NCI-H2029 treated with DMSO at 0.1 percent for 48 hours (cell line): ENCODE measurements around the gene CYP27B1.
"Not testable (repeated sequence)": the region's sequence is repeated elsewhere in the genome, so short reads cannot be mapped to it uniquely, and the experiment has no call there.

Experiments used
- DNase-seq: peaks from one replicate; lab custom pipeline; 2025; lab: John Stamatoyannopoulos, UW

CYP27B1 gene

DNA sequence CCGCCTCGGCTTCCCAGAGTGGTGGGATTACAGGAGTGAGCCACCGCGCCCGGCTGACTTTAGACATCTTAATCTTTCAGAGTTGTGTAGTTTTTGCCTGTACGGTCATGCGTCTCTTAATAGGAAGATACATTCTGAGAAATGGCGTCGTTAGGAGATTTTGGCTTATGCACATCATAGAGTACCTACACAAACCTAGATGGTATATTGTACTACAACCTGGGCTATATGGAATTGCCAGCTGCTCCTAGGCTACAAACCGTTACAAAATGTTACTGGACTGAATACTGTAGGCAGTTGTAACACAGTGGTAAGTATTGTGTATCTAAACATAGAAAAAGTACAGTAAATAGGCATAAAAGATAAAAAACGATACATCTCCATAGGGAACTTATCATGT lies 17.0 kb upstream of the CYP27B1 start:
- DNase-seq: no peak

DNA sequence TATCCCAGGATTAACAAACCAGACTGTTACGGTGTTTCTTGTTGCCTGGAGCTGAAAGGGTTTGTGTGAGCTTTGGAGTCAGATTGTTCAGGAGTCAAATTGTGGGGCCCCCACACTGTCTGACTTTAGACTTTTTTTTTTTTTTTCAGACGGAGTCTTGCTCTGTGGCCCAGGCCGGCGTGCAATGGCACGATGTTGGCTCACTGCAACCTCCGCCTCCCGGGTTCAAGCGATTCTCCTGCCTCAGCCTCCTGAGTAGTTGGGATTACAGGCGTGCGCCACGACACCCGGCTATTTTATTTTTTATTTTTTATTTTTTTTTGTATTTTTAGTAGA lies 16.6 kb upstream of the CYP27B1 start:
- no peak for DNase-seq

DNA sequence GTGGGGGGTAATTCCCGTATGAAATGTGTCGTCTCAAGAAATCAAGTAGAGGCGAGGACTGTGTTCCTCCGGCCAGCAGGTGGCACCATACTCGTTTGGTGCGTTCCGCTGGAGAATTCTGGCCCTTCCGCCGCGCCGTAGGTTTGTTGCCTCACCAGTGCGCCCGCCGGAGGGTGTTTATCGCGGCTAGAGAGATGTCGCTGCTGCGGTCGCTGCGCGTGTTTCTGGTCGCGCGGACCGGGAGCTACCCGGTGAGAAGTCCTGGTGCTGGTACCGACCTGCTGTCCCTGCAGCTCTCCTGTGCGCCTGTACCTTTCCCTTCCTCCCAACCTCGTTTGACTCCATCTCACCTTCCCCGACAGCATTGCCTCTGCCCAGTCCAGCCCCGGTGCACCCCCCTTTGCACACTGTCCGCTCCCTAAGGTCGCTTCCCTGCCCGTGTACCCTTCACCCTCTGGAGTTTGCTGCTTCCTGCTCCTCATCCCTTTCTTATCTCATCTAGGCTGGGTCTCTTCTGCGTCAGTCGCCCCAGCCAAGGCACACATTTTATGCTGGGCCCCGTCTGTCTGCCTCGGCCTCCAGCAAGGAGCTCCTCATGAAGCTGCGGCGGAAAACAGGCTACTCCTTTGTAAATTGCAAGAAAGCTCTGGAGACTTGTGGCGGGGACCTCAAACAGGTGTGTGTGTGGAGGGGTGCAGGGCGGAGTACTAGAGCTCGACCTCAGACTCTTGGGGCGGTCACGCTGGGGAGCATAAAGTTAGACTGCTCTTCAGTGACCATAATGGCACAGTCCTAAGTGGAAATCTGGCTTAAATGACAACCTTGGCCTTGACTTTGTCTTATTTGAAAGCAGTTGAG lies 16.0 kb upstream of the CYP27B1 start, which contains the start of gene TSFM:
Gene TSFM (plus strand): TSS at position 180 of the 858 bp plus-strand sequence. CDS start 15 bp downstream, at position 195.
- peak; percentile 83 for DNase-seq

- DNase-seq: no peak
Measured at GRCh38 chr12:57782243-57782607, 15.3 kb upstream of the CYP27B1 start.

DNA sequence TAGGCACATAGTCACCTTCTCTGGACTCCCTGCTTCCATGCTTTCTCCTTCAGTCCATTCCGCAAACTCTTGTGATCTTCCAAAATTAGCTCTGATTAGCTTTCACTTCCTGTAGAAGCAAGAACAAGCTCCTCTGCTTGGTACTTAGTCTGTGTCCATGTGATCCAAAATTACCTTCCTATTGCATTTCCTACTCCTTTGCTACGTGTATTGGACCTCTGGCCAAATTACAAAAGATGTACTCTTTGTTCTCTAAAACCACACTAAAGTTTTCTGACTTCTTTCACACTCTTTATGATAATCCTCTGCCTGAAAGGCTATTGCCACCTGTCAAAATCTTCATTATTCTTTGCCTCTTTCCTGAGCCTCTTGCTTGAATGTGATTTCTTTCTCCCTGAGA lies 14.9 kb upstream of the CYP27B1 start:
- no peak for DNase-seq

- no peak for DNase-seq
Measured at GRCh38 chr12:57781244-57781643, 14.4 kb upstream of the CYP27B1 start.

- no peak for DNase-seq
Measured at GRCh38 chr12:57780284-57780897, 13.5 kb upstream of the CYP27B1 start.

DNA sequence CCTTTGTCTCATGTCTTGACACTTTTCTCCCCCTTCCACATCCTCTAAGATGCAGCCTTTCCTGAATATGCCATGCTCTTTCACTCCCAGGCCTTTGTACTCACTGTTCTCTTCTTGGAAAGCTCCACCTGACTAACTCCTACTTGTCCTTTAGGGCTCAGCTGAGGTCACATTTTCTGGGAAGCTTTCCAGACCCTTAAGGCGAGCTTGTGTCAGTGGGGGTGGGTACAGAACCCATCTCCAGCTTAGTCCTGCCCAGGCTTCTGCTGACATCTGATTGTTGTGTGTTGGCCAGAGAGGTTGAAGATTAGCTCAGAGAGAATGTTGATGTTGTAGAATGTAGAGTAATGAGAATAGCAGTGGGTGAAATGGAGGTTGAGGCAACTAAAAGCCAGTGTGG lies 12.9 kb upstream of the CYP27B1 start:
- no peak for DNase-seq

GRCh38 chr12:57777911-57778310 lies 11.0 kb upstream of the CYP27B1 start:
- no peak for DNase-seq

DNA sequence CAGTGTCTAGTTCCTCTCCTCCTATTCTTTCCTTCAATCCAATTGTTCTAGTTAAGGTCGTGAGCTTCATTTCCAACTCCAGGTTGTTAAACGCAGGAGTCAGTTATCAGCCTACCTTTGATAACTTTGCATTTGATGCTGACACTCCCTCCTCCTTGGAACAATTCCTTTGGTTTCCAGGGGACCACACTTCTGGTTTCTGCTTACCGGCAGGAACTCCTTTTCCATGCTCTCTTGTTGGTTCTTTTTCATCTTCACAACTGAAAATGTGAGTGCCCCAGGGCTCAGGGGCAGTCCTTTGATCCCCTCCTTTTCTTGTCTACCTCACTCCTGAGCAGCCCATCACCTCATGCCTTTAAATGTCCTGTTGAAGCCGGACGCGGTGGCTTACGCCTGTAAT lies 10.5 kb upstream of the CYP27B1 start:
- no peak for DNase-seq

GRCh38 chr12:57776247-57776587 lies 9.3 kb upstream of the CYP27B1 start:
- no peak for DNase-seq

- DNase-seq: no peak
Measured at GRCh38 chr12:57775563-57776246, 8.8 kb upstream of the CYP27B1 start.

GRCh38 chr12:57775044-57775443 lies 8.2 kb upstream of the CYP27B1 start:
- DNase-seq: no peak

DNA sequence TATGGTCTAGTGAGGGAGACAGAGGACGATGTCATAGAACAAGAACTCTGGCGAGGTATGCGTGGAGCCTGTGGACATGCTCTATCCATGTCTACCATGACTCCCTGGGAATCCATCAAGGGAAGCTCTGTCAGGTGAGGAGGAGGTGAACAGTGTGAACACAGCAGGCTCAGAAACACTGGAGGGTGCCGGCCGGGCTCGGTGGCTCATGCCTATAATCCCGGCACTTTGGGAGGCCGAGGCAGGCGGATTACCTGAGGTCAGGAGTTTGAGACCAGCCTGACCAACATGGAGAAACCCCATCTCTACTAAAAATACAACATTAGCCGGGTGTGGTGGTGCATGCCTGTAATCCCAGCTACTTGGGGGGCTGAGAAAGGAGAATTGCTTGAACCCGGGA lies 7.8 kb upstream of the CYP27B1 start:
- DNase-seq: not testable (repeated sequence)

DNA sequence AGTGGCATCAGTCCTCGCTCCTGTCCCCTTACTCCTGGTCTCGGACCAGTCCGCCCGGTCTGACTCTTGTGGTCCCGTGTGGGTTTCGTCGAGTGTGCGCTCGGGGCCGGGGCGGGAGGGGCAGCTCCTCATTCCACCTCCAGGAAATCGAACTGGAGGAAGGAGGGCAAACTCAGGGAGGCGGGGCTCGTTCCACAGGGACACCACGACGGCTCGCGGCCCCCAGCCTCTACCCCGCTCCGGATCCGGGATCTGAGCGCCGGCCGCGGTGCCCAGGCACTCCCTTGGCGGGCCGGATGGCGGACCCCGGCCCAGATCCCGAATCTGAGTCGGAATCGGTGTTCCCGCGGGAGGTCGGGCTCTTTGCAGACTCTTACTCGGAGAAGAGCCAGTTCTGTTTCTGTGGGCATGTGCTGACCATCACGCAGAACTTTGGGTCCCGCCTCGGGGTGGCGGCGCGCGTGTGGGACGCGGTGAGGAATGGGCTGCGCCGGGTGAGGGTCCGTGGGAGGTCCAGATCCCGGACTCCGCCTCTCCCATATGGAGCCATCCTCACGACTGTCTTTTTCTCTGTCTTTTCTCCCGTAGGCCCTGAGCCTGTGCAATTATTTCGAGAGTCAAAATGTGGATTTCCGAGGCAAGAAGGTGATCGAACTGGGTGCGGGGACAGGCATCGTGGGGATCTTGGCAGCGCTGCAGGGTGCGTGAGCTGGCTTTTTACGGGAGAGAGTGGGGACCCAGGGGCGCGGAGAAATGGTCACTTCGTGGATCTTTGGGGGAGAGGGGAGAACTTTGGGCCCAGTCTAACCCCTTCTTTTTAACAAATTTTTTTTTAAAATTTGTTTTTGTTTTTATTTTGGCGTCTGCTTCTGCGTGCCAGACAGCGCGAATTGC lies 5.8 kb upstream of the CYP27B1 start, which contains the start of gene EEF1AKMT3:
Gene EEF1AKMT3 (plus strand): TSS at position 186 of the 894 bp plus-strand sequence. CDS start 111 bp downstream, at position 297.
- no peak for DNase-seq

GRCh38 chr12:57771873-57772428 lies 5.1 kb upstream of the CYP27B1 start, which contains the start of gene METTL1:
Gene METTL1 (minus strand): TSS chr12:57772105. CDS start chr12:57772083, 22 bp downstream.
- peak; percentile 65 for DNase-seq

DNA sequence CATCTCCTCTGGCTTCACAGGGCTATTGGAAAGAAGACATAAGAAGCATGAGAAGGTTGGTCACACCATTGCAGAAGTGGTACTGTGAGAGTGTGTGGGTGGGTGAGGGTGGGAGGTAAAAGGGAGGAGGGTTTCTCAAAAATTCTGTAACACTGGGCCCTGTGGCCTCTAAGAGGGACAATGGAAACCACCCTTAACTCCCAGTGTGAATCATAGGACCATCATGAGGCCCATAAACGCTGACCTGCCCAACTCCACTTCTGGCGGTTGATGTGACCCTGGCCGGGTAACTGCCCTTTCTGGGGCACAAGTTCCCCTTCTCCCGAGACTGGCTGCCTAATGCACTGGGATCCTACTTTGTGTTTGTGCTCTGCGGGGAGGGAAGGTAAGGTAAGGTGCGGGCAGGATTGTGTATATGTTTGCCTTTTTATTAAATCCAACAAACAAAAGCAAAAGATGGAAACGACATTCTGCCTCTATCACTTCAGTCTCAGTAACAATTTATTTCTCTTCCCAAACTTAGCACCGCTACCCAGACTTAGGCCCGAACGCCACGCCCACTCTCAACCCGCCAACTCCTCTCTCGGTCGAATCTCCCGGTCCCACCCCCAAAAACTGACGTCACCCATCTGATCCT lies 4.5 kb upstream of the CYP27B1 start:
- DNase-seq: peak; percentile 58

DNA sequence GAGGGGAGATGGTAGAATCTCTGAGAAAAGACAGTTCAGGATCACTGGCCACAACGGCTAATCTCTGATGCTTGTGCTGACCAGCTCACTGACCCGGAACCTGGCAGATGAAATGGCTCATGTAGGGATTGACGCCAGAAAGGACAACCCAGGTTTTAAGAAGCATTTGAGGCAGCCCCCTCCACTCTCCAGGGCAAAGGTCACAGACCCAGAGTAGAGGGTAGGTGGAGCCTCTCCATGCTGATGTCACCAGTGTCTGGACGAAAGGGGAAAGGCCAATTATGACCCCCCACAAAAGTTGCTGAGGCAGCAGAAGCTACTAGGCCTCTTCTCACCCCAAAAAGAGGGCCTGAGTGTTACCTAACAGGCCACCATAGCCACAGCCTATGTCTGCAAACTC lies 3.9 kb upstream of the CYP27B1 start:
- no peak for DNase-seq

DNA sequence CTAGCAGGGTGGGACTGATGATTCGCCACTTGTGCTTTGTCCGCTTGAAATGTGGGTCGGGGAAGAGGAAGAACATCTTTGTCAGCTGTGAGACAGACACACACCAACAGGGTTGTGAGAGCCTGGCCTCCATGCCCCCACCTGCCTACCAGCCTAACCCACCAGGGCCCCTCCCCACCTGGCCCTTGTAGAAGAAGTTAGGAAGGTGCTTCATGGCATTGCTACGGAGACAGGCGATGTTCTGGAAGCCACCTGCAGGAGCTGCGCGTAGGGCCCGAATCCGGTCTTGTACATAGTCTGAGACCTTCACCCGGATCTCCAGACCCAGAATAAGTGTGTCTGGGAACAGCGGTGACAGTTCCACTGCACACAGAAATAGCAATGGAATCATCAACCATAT lies 2.7 kb upstream of the CYP27B1 start:
- DNase-seq: no peak

- no peak for DNase-seq
Measured at GRCh38 chr12:57767876-57768275, 998 bp upstream of the CYP27B1 start.

GRCh38 chr12:57767305-57767698 lies 424 bp upstream of the CYP27B1 start:
- DNase-seq: no peak
